ENCODE results near the gene NPY.
"Not testable (repeated sequence)": the region's sequence is repeated elsewhere in the genome, so short reads cannot be mapped to it uniquely, and the experiment has no call there.

The NPY gene

GRCh38 chr7:24258324-24258723, 25.7 kb upstream of the NPY start:
- not testable (repeated sequence) for H4K8ac ChIP-seq (ENCODE audit: low read depth, low read length); H3K4me1 ChIP-seq (ENCODE audit: control insufficient read depth in 2 of 2, insufficient read depth in 1 of 2, low read depth in 1 of 2, low read length in 2 of 2); H3K36me3 ChIP-seq (replicated peaks in 1 of 2; ENCODE audit: control insufficient read depth in 2 of 2, insufficient read depth in 2 of 2, low read length in 2 of 2); H2BK5ac ChIP-seq (ENCODE audit: low read length); H3K27me3 ChIP-seq (ENCODE audit: control insufficient read depth in 3 of 3, insufficient read depth in 3 of 3, low read depth in 1 of 3, low read length in 3 of 3); H2BK12ac ChIP-seq (ENCODE audit: low read length); H3K14ac ChIP-seq (ENCODE audit: low read length); H3K4me3 ChIP-seq (ENCODE audit: low read length in 2 of 2); H2BK120ac ChIP-seq (ENCODE audit: low read depth, low read length); DNase-seq (ENCODE audit: low spot score); H3K4me2 ChIP-seq (ENCODE audit: insufficient read depth, low read length, poor library complexity, severe bottlenecking); H3K9ac ChIP-seq (ENCODE audit: low read depth, low read length, poor library complexity); H3K23ac ChIP-seq (ENCODE audit: low read depth, low read length, poor library complexity); H2AFZ ChIP-seq (ENCODE audit: low read length); H3K9me3 ChIP-seq (replicated peaks in 1 of 2; ENCODE audit: control insufficient read depth in 2 of 2, insufficient read depth in 1 of 2, low read depth in 1 of 2, low read length in 2 of 2); H3K4ac ChIP-seq (ENCODE audit: low read length); H4K91ac ChIP-seq (ENCODE audit: low read depth, low read length, poor library complexity); H3K18ac ChIP-seq (ENCODE audit: low read length); H2AK5ac ChIP-seq (ENCODE audit: low read depth, low read length); H3K79me1 ChIP-seq (ENCODE audit: low read depth, low read length); H2BK15ac ChIP-seq (ENCODE audit: low read length); H3K27ac ChIP-seq (replicated peaks; ENCODE audit: low read length)
- WGBS, 2 donors (ENCODE audit: extremely low coverage in 2 of 2, insufficient read length in 2 of 2, insufficient replicate concordance in 1 of 2), result no CpG with 5 or more reads among the region's 1 CpG

DNA sequence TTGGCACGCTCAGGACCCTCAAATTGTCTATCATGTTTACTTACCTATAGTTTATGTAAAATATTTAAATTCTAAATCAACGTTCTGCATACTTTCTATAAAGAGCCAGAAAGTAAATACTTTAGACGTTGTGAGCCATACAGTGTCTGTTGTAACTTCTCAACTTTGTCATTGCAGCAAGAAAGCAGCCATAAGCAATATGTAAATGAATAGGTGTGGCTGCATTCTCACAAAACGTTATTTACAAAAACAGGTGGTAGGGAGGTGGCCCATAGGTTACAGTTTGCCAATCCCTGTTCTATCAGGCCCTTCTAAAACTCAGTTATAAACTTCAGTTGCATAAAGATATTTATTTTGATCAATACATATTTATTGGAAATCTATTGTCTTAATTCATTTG, 12.1 kb upstream of the NPY start:
- Histone ChIP-seq H3K14ac (ENCODE audit: low read length) (no peak overlapping the region), H2BK120ac (ENCODE audit: low read depth, low read length) (no peak overlapping the region), H3K18ac (ENCODE audit: low read length) (no peak overlapping the region), H3K27me3 (ENCODE audit: control insufficient read depth in 3 of 3, insufficient read depth in 3 of 3, low read depth in 1 of 3, low read length in 3 of 3) (no peaks in the 10 kb centered on the region), H2AK5ac (ENCODE audit: low read depth, low read length) (no peak overlapping the region), H4K8ac (ENCODE audit: low read depth, low read length) (no peak overlapping the region), H2AFZ (ENCODE audit: low read length) (no peak overlapping the region), H3K9ac (ENCODE audit: low read depth, low read length, poor library complexity) (no peak overlapping the region), H3K27ac (replicated peaks; ENCODE audit: low read length) (no peak overlapping the region), H2BK5ac (ENCODE audit: low read length) (no peak overlapping the region), H4K91ac (ENCODE audit: low read depth, low read length, poor library complexity) (no peak overlapping the region), H3K9me3 (replicated peaks in 1 of 2; ENCODE audit: control insufficient read depth in 2 of 2, insufficient read depth in 1 of 2, low read depth in 1 of 2, low read length in 2 of 2) (no peaks in the 10 kb centered on the region), H3K79me1 (ENCODE audit: low read depth, low read length) (no peaks in the 10 kb centered on the region), H3K23ac (ENCODE audit: low read depth, low read length, poor library complexity) (no peak overlapping the region), H3K4ac (ENCODE audit: low read length) (no peak overlapping the region), H2BK15ac (ENCODE audit: low read length) (no peak overlapping the region), H3K4me3 (ENCODE audit: low read length in 2 of 2) (no peak overlapping the region), H2BK12ac (ENCODE audit: low read length) (no peak overlapping the region), H3K4me2 (ENCODE audit: insufficient read depth, low read length, poor library complexity, severe bottlenecking) (no peak overlapping the region), H3K4me1 (ENCODE audit: control insufficient read depth in 2 of 2, insufficient read depth in 1 of 2, low read depth in 1 of 2, low read length in 2 of 2) (no peaks in the 10 kb centered on the region), H3K36me3 (replicated peaks in 1 of 2; ENCODE audit: control insufficient read depth in 2 of 2, insufficient read depth in 2 of 2, low read length in 2 of 2) (no peaks in the 10 kb centered on the region)
- WGBS, 2 donors (ENCODE audit: extremely low coverage in 2 of 2, insufficient read length in 2 of 2, insufficient replicate concordance in 1 of 2), result no CpG with 5 or more reads among the region's 4 CpGs
- no peak for DNase-seq (ENCODE audit: low spot score)

DNA sequence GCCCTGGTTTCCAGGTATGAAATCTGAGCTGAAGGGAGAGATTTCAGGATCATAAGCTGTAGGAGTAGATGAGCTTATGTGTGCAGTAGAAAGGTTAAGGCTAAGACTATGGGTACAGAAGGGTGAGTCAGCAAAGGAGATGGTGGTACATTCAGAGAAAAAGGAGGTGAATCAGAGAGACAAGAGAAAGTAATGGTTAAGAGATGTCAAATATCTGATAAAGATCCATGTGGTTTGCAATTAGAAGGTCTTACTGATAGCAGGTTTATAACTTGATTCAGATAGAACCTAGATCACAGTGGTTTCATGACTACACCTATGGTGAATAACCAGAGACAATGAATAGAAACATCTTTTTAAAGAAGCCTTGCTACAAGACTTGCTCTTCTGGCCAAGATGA, 4.5 kb upstream of the NPY start:
- Histone ChIP-seq H3K36me3 (replicated peaks in 1 of 2; ENCODE audit: control insufficient read depth in 2 of 2, insufficient read depth in 2 of 2, low read length in 2 of 2) (no peaks in the 10 kb centered on the region), H4K8ac (ENCODE audit: low read depth, low read length) (no peak overlapping the region), H2BK12ac (ENCODE audit: low read length) (no peak overlapping the region), H3K23ac (ENCODE audit: low read depth, low read length, poor library complexity) (no peak overlapping the region), H3K14ac (ENCODE audit: low read length) (no peak overlapping the region), H3K9me3 (replicated peaks in 1 of 2; ENCODE audit: control insufficient read depth in 2 of 2, insufficient read depth in 1 of 2, low read depth in 1 of 2, low read length in 2 of 2) (no peaks in the 10 kb centered on the region), H3K4me2 (ENCODE audit: insufficient read depth, low read length, poor library complexity, severe bottlenecking) (no peak overlapping the region), H2BK15ac (ENCODE audit: low read length) (no peak overlapping the region), H3K4ac (ENCODE audit: low read length) (no peak overlapping the region), H3K79me1 (ENCODE audit: low read depth, low read length) (peaks cover 1% of the 10 kb centered on the region), H3K4me3 (ENCODE audit: low read length in 2 of 2) (no peak overlapping the region), H3K27ac (replicated peaks; ENCODE audit: low read length) (no peak overlapping the region), H3K27me3 (ENCODE audit: control insufficient read depth in 3 of 3, insufficient read depth in 3 of 3, low read depth in 1 of 3, low read length in 3 of 3) (peaks cover 0 to 18% (median 12%) of the 10 kb centered on the region in 3 experiments), H4K91ac (ENCODE audit: low read depth, low read length, poor library complexity) (no peak overlapping the region), H3K9ac (ENCODE audit: low read depth, low read length, poor library complexity) (no peak overlapping the region), H2BK5ac (ENCODE audit: low read length) (no peak overlapping the region), H3K4me1 (ENCODE audit: control insufficient read depth in 2 of 2, insufficient read depth in 1 of 2, low read depth in 1 of 2, low read length in 2 of 2) (no peaks in the 10 kb centered on the region), H2AK5ac (ENCODE audit: low read depth, low read length) (no peak overlapping the region), H2AFZ (ENCODE audit: low read length) (no peak overlapping the region), H2BK120ac (ENCODE audit: low read depth, low read length) (no peak overlapping the region), H3K18ac (ENCODE audit: low read length) (no peak overlapping the region)
- DNase-seq (ENCODE audit: low spot score), result no peak

DNA sequence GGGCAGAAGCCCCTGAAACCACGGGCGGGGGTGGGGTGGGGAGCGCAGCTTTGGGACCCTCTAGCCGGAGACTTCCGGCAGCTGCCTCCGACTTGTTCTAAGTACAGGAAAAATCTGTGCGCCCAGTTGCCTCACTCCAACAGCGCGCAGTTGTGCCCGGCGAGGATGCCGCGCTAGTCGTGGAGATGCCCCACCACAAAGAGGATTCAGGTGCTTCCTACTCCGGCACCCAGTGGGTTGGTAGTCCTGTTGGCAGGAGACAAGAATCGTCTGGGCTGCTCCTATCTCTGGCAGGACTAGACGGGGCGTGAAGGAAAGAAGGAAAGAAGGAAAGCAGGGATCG, 465 bp upstream of the NPY start:
- Histone ChIP-seq H3K4me3 (ENCODE audit: low read length in 2 of 2) (peak overlapping the region in 1 of 2 donors; percentile 78), H3K79me1 (ENCODE audit: low read depth, low read length) (no peaks in the 10 kb centered on the region), H3K36me3 (replicated peaks in 1 of 2; ENCODE audit: control insufficient read depth in 2 of 2, insufficient read depth in 2 of 2, low read length in 2 of 2) (no peaks in the 10 kb centered on the region), H2BK5ac (ENCODE audit: low read length) (no peak overlapping the region), H3K14ac (ENCODE audit: low read length) (no peak overlapping the region), H2BK12ac (ENCODE audit: low read length) (no peak overlapping the region), H3K4me2 (ENCODE audit: insufficient read depth, low read length, poor library complexity, severe bottlenecking) (peak overlapping the region; percentile 95), H2BK15ac (ENCODE audit: low read length) (no peak overlapping the region), H3K4me1 (ENCODE audit: control insufficient read depth in 2 of 2, insufficient read depth in 1 of 2, low read depth in 1 of 2, low read length in 2 of 2) (peaks cover 0 to 4% of the 10 kb centered on the region in 2 donors), H3K9me3 (replicated peaks in 1 of 2; ENCODE audit: control insufficient read depth in 2 of 2, insufficient read depth in 1 of 2, low read depth in 1 of 2, low read length in 2 of 2) (no peaks in the 10 kb centered on the region), H2BK120ac (ENCODE audit: low read depth, low read length) (no peak overlapping the region), H4K91ac (ENCODE audit: low read depth, low read length, poor library complexity) (no peak overlapping the region), H2AFZ (ENCODE audit: low read length) (no peak overlapping the region), H3K27ac (replicated peaks; ENCODE audit: low read length) (no peak overlapping the region), H3K18ac (ENCODE audit: low read length) (peak overlapping the region; percentile 64), H4K8ac (ENCODE audit: low read depth, low read length) (no peak overlapping the region), H2AK5ac (ENCODE audit: low read depth, low read length) (no peak overlapping the region), H3K23ac (ENCODE audit: low read depth, low read length, poor library complexity) (peak overlapping the region; percentile 20), H3K9ac (ENCODE audit: low read depth, low read length, poor library complexity) (peak overlapping the region; percentile 50), H3K4ac (ENCODE audit: low read length) (no peak overlapping the region), H3K27me3 (ENCODE audit: control insufficient read depth in 3 of 3, insufficient read depth in 3 of 3, low read depth in 1 of 3, low read length in 3 of 3) (peaks cover 0 to 31% (median 24%) of the 10 kb centered on the region in 3 experiments)
- DNase-seq (ENCODE audit: low spot score), result no peak
- WGBS, 2 donors (ENCODE audit: extremely low coverage in 2 of 2, insufficient read length in 2 of 2, insufficient replicate concordance in 1 of 2), result no CpG with 5 or more reads among the region's 19 CpGs
